GM12875 (cell line): ENCODE measurements around the gene TCF7L2.

Source experiments
- H3K4me3 ChIP-seq: one replicate; pipeline ENCODE4 v1.5.1; 2011; ENCODE audit warnings: low read depth, low read length, control low read depth
- CTCF ChIP-seq: IDR thresholded peaks from 2 replicates; pipeline ENCODE4 v1.5.1; 2011; ENCODE audit warnings: low read depth, mild to moderate bottlenecking, control low read depth, inconsistent platforms, low read length, moderate library complexity, borderline replicate concordance; ENCODE audit not compliant: insufficient read depth

Gene TCF7L2

GRCh38 chr10:113124724-113125123 lies 174.7 kb downstream of the TCF7L2 start:
- H3K4me3 ChIP-seq = no peak overlapping the region
- TF ChIP-seq CTCF = no peak

GRCh38 chr10:113125612-113126011 lies 175.6 kb downstream of the TCF7L2 start:
- TF ChIP-seq CTCF = no peak

GRCh38 chr10:113126229-113127201 lies 176.5 kb downstream of the TCF7L2 start:
- peak; percentile 25; the same call in 1 of the 2 replicates for TF ChIP-seq CTCF
- H3K4me3 ChIP-seq = no peak overlapping the region

More at GRCh38 chr10:113125612-113126011, 175.6 kb downstream of the TCF7L2 start:
- no peak overlapping the region for H3K4me3 ChIP-seq

- no peak for TF ChIP-seq CTCF
Measured at GRCh38 chr10:113127261-113127900, 177.3 kb downstream of the TCF7L2 start.

GRCh38 chr10:113127901-113128283 lies 177.8 kb downstream of the TCF7L2 start:
- H3K4me3 ChIP-seq = no peak overlapping the region
- TF ChIP-seq CTCF = no peak

More at GRCh38 chr10:113127261-113127900, 177.3 kb downstream of the TCF7L2 start:
- H3K4me3 ChIP-seq = no peak overlapping the region

- no peak overlapping the region for H3K4me3 ChIP-seq
- no peak for TF ChIP-seq CTCF
Measured at GRCh38 chr10:113128450-113129070, 178.5 kb downstream of the TCF7L2 start.
